Ramos (cell line): ENCODE results near the gene CDH22.

Experiments
- in situ Hi-C: fragments of 300-500 bp; cut with MboI; formaldehyde crosslinking; loops from one replicate; pipeline ENCODE4 v1.14.3; 2022; ENCODE audit warnings: low sequenced_read_pairs; ENCODE audit not compliant: unreplicated experiment

Gene CDH22

GRCh38 chr20:46272389-46273047 lies 35.8 kb downstream of the CDH22 start:
- in situ Hi-C loops = no loop called here

GRCh38 chr20:46270977-46271744 lies 37.1 kb downstream of the CDH22 start:
- in situ Hi-C loops = no loop called here

- in situ Hi-C loops = no loop called here
These were observed 38.9 kb downstream of the CDH22 start for GRCh38 chr20:46269372-46269771.

- in situ Hi-C loops = no loop called here
These were observed 39.6 kb downstream of the CDH22 start for GRCh38 chr20:46268662-46269061.

- in situ Hi-C loops = no loop called here
These were observed 40.1 kb downstream of the CDH22 start for GRCh38 chr20:46268131-46268614.

GRCh38 chr20:46267108-46268105 lies 40.9 kb downstream of the CDH22 start:
- in situ Hi-C loops = no loop called here

- in situ Hi-C loops = no loop called here
These were observed 42.8 kb downstream of the CDH22 start for GRCh38 chr20:46265539-46265938.

GRCh38 chr20:46264391-46265266 lies 43.7 kb downstream of the CDH22 start:
- in situ Hi-C loops = no loop called here

- in situ Hi-C loops = no loop called here
These were observed 46.6 kb downstream of the CDH22 start for GRCh38 chr20:46261456-46262253.

GRCh38 chr20:46260936-46261454 lies 47.3 kb downstream of the CDH22 start:
- in situ Hi-C loops = no loop called here

GRCh38 chr20:46260480-46260879 lies 47.8 kb downstream of the CDH22 start:
- in situ Hi-C loops = no loop called here

- in situ Hi-C loops = no loop called here
These were observed 48.9 kb downstream of the CDH22 start for GRCh38 chr20:46259260-46259859.

- in situ Hi-C loops = no loop called here
These were observed 50.4 kb downstream of the CDH22 start for GRCh38 chr20:46257887-46258286.

GRCh38 chr20:46256293-46256692 lies 52.0 kb downstream of the CDH22 start:
- in situ Hi-C loops = no loop called here

GRCh38 chr20:46255440-46256104 lies 52.7 kb downstream of the CDH22 start:
- in situ Hi-C loops = no loop called here

GRCh38 chr20:46253391-46253790 lies 54.9 kb downstream of the CDH22 start:
- in situ Hi-C loops = no loop called here

GRCh38 chr20:46252352-46253091 lies 55.8 kb downstream of the CDH22 start:
- in situ Hi-C loops = no loop called here
